Transverse colon (tissue), 4 donors: ENCODE results near the gene LCNL1. TPM values are rescaled to one million over a fixed set of nuclear protein-coding genes. Genes with fewer than 3 reads are reported as not detected.
"Not testable (repeated sequence)": the region's sequence is repeated elsewhere in the genome, so short reads cannot be mapped to it uniquely, and the experiment has no call there.

ENCODE experiments used
- DNase-seq: peaks from one replicate; pipeline ENCODE4 v3.0.0-alpha.2; 2019
- H3K27ac ChIP-seq, 4 donors: fragments of 200-600 bp; sonication (generic); 2 replicates each; pipeline ENCODE4 v1.5.1; 2016 to 2018; ENCODE audit warnings: inconsistent platforms in 4 of 4
- H3K27me3 ChIP-seq: fragments of 200-600 bp; sonication (generic); 2 replicates; pipeline ENCODE4 v1.5.1; 2017; ENCODE audit warnings: inconsistent platforms
- H3K36me3 ChIP-seq, 4 donors: fragments of 200-600 bp; sonication (generic); 2 replicates each; pipeline ENCODE4 v1.5.1; 2017 to 2019; ENCODE audit warnings: inconsistent platforms in 4 of 4
- H3K4me1 ChIP-seq, 4 donors: fragments of 200-600 bp; sonication (generic); 2 replicates each; pipeline ENCODE4 v1.5.1; 2017 to 2020; ENCODE audit warnings: inconsistent platforms in 4 of 4
- H3K4me3 ChIP-seq, 4 donors: fragments of 200-600 bp; sonication (generic); 1 replicate in 1 of 4; 2 replicates in 3 of 4; pipeline versions ENCODE4 v1.5.1 to v1.6.1; 2017 to 2019; ENCODE audit warnings: inconsistent platforms in 4 of 4
- H3K9me3 ChIP-seq, 2 donors: fragments of 200-600 bp; sonication (generic); 2 replicates each; pipeline ENCODE4 v1.5.1; 2017 to 2019; ENCODE audit warnings: inconsistent platforms in 2 of 2
- EP300 ChIP-seq: sonication (generic); formaldehyde crosslinking; IDR thresholded peaks from one replicate; pipeline ENCODE4 v1.6.1; 2017; ENCODE audit warnings: antibody characterized with exemption, low read depth
- POLR2A ChIP-seq: fragments of 450-650 bp; IDR thresholded peaks from one replicate; pipeline ENCODE4 v1.6.1; 2016; ENCODE audit warnings: antibody characterized with exemption, mild to moderate bottlenecking, moderate library complexity
- POLR2AphosphoS5 ChIP-seq, 3 donors: sonication (generic); formaldehyde crosslinking; IDR thresholded peaks; one replicate each; pipeline ENCODE4 v1.6.1; 2016; ENCODE audit warnings: antibody characterized with exemption in 3 of 3
- WGBS, 2 donors: methylation state at CpG; one replicate each; pipeline ENCODE4 v1.1.5; 2018; ENCODE audit warnings: low coverage in 1 of 2; 5-methylcytosine and 5-hydroxymethylcytosine counted together
- in situ Hi-C, 4 donors: fragments of 200-750 bp; cut with MboI; loops; one replicate each; pipeline versions ENCODE4 v1.15.0 to v1.15.1; 2017; ENCODE audit warnings: low sequenced_read_pairs in 3 of 4, low pct_ligation_motif_present in 1 of 4, low pct_unique_long_range_greater_than_20kb in 1 of 4
- intact Hi-C: fragments of 100-400 bp; cut with DNase I; formaldehyde crosslinking; loops from one replicate; pipeline ENCODE4 v1.15.1; 2023; ENCODE audit warnings: low total_unique reads
- total RNA-seq, 4 donors: library from RNA; depleted of rRNA; stranded (reverse); fragments of >200 nt; gene quantifications; one replicate each; pipeline ENCODE4 v1.1.0, GENCODE V29; 2016
- TF ChIP-seq, protein P1 (sequence below), 5 experiments: fragments of 200-600 bp in 3 of 5; fragments of 450-650 bp in 2 of 5; sonication (generic) in 3 of 5; IDR thresholded peaks; 1 replicate in 2 of 5; 2 replicates in 3 of 5; pipeline ENCODE4 v1.5.1; 2016 to 2017; ENCODE audit warnings: antibody characterized with exemption in 5 of 5, inconsistent platforms in 3 of 5, mild to moderate bottlenecking in 2 of 5, moderate library complexity in 1 of 5

Gene LCNL1
- total RNA-seq, 4 donors from 2014 or later, result 0.27 to 0.75 TPM; not detected in 2

DNA sequence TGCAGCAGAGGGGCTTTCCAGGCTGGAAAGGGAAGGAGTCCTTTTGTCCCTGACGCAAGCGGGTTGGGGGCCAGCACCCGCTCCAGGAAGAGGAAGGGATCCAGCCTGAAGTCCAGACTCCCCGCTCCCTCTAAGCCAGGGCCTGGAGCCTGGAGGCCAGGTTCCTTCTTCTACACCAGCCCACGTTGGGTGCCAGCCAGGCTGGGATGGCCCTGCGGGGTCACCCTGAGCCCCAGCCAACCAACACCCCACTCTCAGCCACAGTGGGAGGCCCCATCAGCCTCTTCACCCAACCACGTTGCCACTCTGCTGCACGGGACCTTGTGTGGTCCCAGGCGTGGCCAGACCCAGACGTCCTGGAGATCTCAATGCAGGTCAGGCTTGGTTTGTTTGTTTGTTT is 50.1 kb downstream of the LCNL1 start:
- DNase-seq, result no peak
- H3K4me1 ChIP-seq, result peaks cover 15 to 47% (median 32%) of the 10 kb centered on the region in 4 donors
- in situ Hi-C loops, result loop anchor here in 3 of 4 donors (10.0 to 25.0 kb wide), 2 partner anchors 246 to 248 kb away; partner anchors contain the start of genes CCDC183 (in 2 of the 3) and TMEM141 (in 2 of the 3)
- TF ChIP-seq POLR2A (no peak), EP300 (no peak), POLR2AphosphoS5 (IDR thresholded peaks at IDR 0.05) (no peak)
- TF ChIP-seq, protein P1, sequence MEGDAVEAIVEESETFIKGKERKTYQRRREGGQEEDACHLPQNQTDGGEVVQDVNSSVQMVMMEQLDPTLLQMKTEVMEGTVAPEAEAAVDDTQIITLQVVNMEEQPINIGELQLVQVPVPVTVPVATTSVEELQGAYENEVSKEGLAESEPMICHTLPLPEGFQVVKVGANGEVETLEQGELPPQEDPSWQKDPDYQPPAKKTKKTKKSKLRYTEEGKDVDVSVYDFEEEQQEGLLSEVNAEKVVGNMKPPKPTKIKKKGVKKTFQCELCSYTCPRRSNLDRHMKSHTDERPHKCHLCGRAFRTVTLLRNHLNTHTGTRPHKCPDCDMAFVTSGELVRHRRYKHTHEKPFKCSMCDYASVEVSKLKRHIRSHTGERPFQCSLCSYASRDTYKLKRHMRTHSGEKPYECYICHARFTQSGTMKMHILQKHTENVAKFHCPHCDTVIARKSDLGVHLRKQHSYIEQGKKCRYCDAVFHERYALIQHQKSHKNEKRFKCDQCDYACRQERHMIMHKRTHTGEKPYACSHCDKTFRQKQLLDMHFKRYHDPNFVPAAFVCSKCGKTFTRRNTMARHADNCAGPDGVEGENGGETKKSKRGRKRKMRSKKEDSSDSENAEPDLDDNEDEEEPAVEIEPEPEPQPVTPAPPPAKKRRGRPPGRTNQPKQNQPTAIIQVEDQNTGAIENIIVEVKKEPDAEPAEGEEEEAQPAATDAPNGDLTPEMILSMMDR (IDR thresholded peaks at IDR 0.05), result no peak
- H3K27ac ChIP-seq, result no peak overlapping the region
- 75% methylated on average over 10 of the region's 10 CpGs; no CpG with 5 or more reads in 1 of the 2 donors for WGBS, 2 donors
- intact Hi-C loops, result loop anchor here (5.0 kb wide), 1 partner anchor 86 kb away; the partner anchor contains the start of gene C8G
- no peaks in the 10 kb centered on the region for H3K9me3 ChIP-seq
- no peak overlapping the region for H3K4me3 ChIP-seq
- H3K27me3 ChIP-seq, result no peaks in the 10 kb centered on the region
- H3K36me3 ChIP-seq, result no peaks in the 10 kb centered on the region

DNA sequence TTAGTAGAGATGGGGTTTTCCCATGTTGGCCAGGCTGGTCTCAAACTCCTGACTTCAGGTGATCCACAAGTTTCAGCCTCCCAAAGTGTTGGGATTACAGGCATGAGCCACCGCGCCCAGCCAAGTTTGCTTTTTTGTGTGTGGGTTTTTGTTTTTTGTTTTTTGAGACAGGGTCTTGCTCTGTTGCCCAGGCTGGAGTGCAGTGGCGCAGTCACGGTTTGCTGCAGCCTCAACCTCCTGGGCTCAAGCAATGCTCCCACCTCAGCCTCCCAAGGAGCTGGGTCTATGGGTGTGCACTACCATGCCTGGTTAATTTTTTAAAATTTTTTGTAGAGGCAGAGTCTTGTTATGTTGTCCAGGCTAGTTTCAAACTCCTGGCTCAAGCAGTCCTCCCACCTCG is 50.7 kb downstream of the LCNL1 start:
- peaks cover 15 to 45% (median 31%) of the 10 kb centered on the region in 4 donors for H3K4me1 ChIP-seq
- H3K4me3 ChIP-seq, H3K27me3 ChIP-seq, DNase-seq, H3K9me3 ChIP-seq, H3K36me3 ChIP-seq: not testable (repeated sequence)
- H3K27ac ChIP-seq, result peak overlapping the region in 1 of 4 donors; percentile 5
- intact Hi-C loops (loop anchor here (5.0 kb wide), 1 partner anchor 86 kb away; the partner anchor contains the start of gene C8G), in situ Hi-C loops (loop anchor here in 3 of 4 donors (10.0 to 25.0 kb wide), 2 partner anchors 246 to 249 kb away; partner anchors contain the start of genes CCDC183 (in 2 of the 3) and TMEM141 (in 2 of the 3))
- WGBS, 2 donors, result 92 to 95% methylated on average over 4 to 5 of the region's 5 CpGs

DNA sequence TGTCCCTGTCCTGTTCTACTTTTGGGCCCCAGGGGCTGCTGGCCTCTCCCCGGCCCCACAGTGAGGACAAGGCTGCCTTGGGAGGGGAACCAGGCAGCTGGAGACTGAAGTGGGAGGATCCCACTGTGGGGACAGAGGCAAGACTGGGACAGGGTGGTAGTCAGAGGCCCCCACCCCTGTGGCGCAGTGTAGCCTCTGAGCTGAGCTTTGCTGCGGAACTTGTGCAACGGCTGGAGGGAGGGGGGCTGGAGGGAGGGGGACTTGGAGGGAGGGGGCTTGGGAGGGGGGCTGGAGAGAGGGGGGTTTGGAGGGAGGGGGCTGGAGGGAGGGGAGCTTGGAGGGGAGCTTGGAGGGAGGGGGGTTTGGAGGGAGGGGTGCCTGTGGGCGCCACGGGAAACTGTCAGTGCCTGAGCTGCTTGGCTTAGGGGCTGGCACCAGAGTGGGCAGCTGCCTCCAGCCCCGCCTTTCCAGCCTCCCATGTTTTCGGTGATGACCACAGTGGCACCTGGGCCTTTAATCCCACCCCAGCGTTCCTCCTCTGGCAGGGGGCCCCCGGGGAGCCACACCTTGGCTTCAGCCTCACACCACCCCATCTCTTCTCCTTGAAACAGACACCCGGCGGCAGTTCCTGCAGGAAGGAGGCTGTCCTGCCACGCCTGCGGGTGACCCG is 51.4 kb downstream of the LCNL1 start:
- intact Hi-C loops (loop anchor here (2.0 to 5.0 kb wide), 2 partner anchors 87 to 247 kb away; partner anchors contain the start of gene C8G), in situ Hi-C loops (loop anchor here in 3 of 4 donors (10.0 to 25.0 kb wide), 2 partner anchors 247 to 249 kb away; partner anchors contain the start of genes CCDC183 (in 2 of the 3) and TMEM141 (in 2 of the 3))
- H3K27ac ChIP-seq, result peak overlapping the region in 3 of 4 donors; percentile 28 to 66 (median 39)
- H3K36me3 ChIP-seq, result no peaks in the 10 kb centered on the region
- DNase-seq, result peak; percentile 73
- no peak for TF ChIP-seq POLR2AphosphoS5 (IDR thresholded peaks at IDR 0.05)
- no peak for TF ChIP-seq POLR2A
- no peak for TF ChIP-seq EP300
- TF ChIP-seq, protein P1 (IDR thresholded peaks at IDR 0.05), result no peak
- no peaks in the 10 kb centered on the region for H3K27me3 ChIP-seq
- no peaks in the 10 kb centered on the region for H3K9me3 ChIP-seq
- peaks cover 11 to 38% (median 24%) of the 10 kb centered on the region in 4 donors for H3K4me1 ChIP-seq
- WGBS, 2 donors, result 34% methylated on average over 13 of the region's 15 CpGs; no CpG with 5 or more reads in 1 of the 2 donors
- H3K4me3 ChIP-seq, result no peak overlapping the region

DNA sequence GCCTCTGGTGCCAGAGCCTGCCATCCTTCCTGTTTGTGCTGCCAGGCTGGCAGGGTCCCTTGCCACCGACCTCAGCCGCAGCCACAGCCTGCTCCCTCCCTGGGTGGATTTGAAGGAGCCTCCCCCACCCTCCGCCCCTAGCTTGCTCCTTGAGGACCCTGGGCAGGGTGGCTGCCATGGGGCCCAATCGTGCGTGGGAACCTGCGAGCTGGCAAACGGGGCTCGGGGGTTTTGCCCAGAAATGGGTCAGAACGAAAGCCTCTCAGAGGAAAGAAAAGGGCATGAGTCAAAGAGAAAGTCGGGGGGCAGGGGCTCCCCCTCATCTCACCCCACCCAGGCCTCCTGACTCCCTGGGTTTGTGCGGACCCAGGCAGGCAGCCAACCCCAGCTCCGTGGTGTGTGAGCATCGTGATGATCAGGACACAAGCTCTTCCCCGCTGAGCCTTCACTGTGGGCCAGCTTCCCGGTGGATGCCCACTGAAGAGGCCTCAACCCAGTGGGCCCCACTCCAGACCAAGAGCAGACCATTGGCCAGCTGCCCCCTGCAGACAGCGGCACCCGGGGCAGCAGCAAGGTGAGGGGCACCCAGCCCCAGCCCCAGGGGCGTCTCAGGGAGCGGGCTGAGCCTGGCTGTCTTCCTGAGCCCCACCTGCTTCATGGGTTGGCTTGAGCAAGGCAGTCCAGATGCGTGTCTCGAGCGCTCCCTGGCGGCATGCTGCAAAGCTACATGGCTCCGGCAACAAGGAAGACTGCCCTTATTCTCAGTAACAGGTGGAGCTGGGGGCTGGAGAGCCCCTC is 52.1 kb downstream of the LCNL1 start:
- DNase-seq, result peak; percentile 85
- Histone ChIP-seq H3K9me3 (no peaks in the 10 kb centered on the region), H3K27me3 (no peaks in the 10 kb centered on the region), H3K4me1 (peaks cover 7 to 31% (median 19%) of the 10 kb centered on the region in 4 donors), H3K4me3 (no peak overlapping the region), H3K36me3 (no peaks in the 10 kb centered on the region), H3K27ac (peak overlapping the region; percentile 27 to 66 (median 34))
- in situ Hi-C loops (loop anchor here in 3 of 4 donors (10.0 to 25.0 kb wide), 2 partner anchors 248 to 250 kb away; partner anchors contain the start of genes CCDC183 (in 2 of the 3) and TMEM141 (in 2 of the 3)), intact Hi-C loops (loop anchor here (2.0 to 5.0 kb wide), 2 partner anchors 88 to 248 kb away; partner anchors contain the start of gene C8G)
- TF ChIP-seq EP300 (no peak), POLR2AphosphoS5 (IDR thresholded peaks at IDR 0.05) (peak in 1 of 3 donors; percentile 22), POLR2A (no peak)
- TF ChIP-seq, protein P1 (IDR thresholded peaks at IDR 0.05), result peak; percentile 88 to 95 (median 90)
- 15% methylated on average over 20 of the region's 24 CpGs; no CpG with 5 or more reads in 1 of the 2 donors for WGBS, 2 donors

Other genes with a start within 250 kb of the LCNL1 start
- gene LCN10, start 240.1 kb upstream of the LCNL1 start, total RNA-seq, result 10 to 100 TPM in 1 of 4 donors, 1 to 10 TPM in 2, under 1 TPM in 1; 0.96 to 33.6 (median 3.3) TPM
- 1 to 10 TPM in 2 of 4 donors, not detected in 2; 1.1 to 2.9 TPM for gene LCN6, start 234.5 kb upstream of the LCNL1 start, total RNA-seq
- not detected for gene LCN8, start 224.8 kb upstream of the LCNL1 start, total RNA-seq
- gene LCN15, start 218.5 kb upstream of the LCNL1 start, total RNA-seq, result 10 to 100 TPM in 1 of 4 donors, 1 to 10 TPM in 1, not detected in 2; 6.4 to 11.9 TPM
- gene TMEM141, start 191.6 kb upstream of the LCNL1 start, total RNA-seq, result 100 to 1,000 TPM; 179 to 392 (median 224) TPM
- gene CCDC183, start 186.7 kb upstream of the LCNL1 start, total RNA-seq, result 100 to 1,000 TPM in 1 of 4 donors, 10 to 100 TPM in 3; 25.2 to 161 (median 63.5) TPM
- 100 to 1,000 TPM in 3 of 4 donors, 10 to 100 TPM in 1; 71.3 to 227 (median 160) TPM for gene RABL6, start 175.0 kb upstream of the LCNL1 start, total RNA-seq
- gene AJM1, start 140.5 kb upstream of the LCNL1 start, total RNA-seq, result 10 to 100 TPM in 3 of 4 donors, 1 to 10 TPM in 1; 9.8 to 26.5 (median 17.0) TPM
- gene PHPT1, start 133.6 kb upstream of the LCNL1 start, total RNA-seq, result 100 to 1,000 TPM in 2 of 4 donors, 10 to 100 TPM in 2; 69.7 to 134 (median 107) TPM
- gene MAMDC4, start 130.6 kb upstream of the LCNL1 start, total RNA-seq, result 10 to 100 TPM; 11.4 to 52.5 (median 23.2) TPM
- gene EDF1, start 116.7 kb upstream of the LCNL1 start, total RNA-seq, result 100 to 1,000 TPM; 353 to 618 (median 555) TPM
- 10 to 100 TPM; 12.5 to 60.6 (median 13.8) TPM for gene TRAF2, start 96.5 kb upstream of the LCNL1 start, total RNA-seq
- gene FBXW5, start 38.3 kb upstream of the LCNL1 start, total RNA-seq, result 100 to 1,000 TPM; 294 to 820 (median 446) TPM
- gene C8G, start 37.8 kb upstream of the LCNL1 start, total RNA-seq, result 1 to 10 TPM in 3 of 4 donors, not detected in 1; 4.3 to 7.9 (median 6.4) TPM
- gene LCN12, start 30.7 kb upstream of the LCNL1 start, total RNA-seq, result 10 to 100 TPM in 1 of 4 donors, 1 to 10 TPM in 3; 1.2 to 52.7 (median 5.5) TPM
- gene PTGDS, start 5.5 kb upstream of the LCNL1 start, total RNA-seq, result 10 to 100 TPM in 3 of 4 donors, 1 to 10 TPM in 1; 6.8 to 59.1 (median 17.8) TPM
- gene PAXX, start 9.4 kb downstream of the LCNL1 start, total RNA-seq, result 10 to 100 TPM; 49.3 to 85.2 (median 66.0) TPM
- 1 to 10 TPM in 2 of 4 donors, not detected in 2; 2.5 to 3.8 TPM for gene CLIC3, start 13.6 kb downstream of the LCNL1 start, total RNA-seq
- gene ABCA2, start 45.2 kb downstream of the LCNL1 start, total RNA-seq, result 100 to 1,000 TPM in 2 of 4 donors, 10 to 100 TPM in 2; 51.1 to 204 (median 96.5) TPM
- not detected for gene FUT7, start 49.1 kb downstream of the LCNL1 start, total RNA-seq
- gene NPDC1, start 63.2 kb downstream of the LCNL1 start, total RNA-seq, result 100 to 1,000 TPM in 2 of 4 donors, 10 to 100 TPM in 2; 58.0 to 972 (median 274) TPM
- gene ENTPD2, start 71.1 kb downstream of the LCNL1 start, total RNA-seq, result 10 to 100 TPM in 3 of 4 donors, 1 to 10 TPM in 1; 3.6 to 17.1 (median 14.1) TPM
- gene SAPCD2, start 87.6 kb downstream of the LCNL1 start, total RNA-seq, result 10 to 100 TPM in 1 of 4 donors, 1 to 10 TPM in 2, under 1 TPM in 1; 0.37 to 37.2 (median 3.3) TPM
- 10 to 100 TPM in 2 of 4 donors, 1 to 10 TPM in 2; 6.4 to 28.8 (median 11.7) TPM for gene UAP1L1, start 94.5 kb downstream of the LCNL1 start, total RNA-seq
- 100 to 1,000 TPM in 1 of 4 donors, 10 to 100 TPM in 3; 56.5 to 106 (median 70.0) TPM for gene MAN1B1, start 104.0 kb downstream of the LCNL1 start, total RNA-seq
- gene DPP7, start 131.7 kb downstream of the LCNL1 start, total RNA-seq, result 100 to 1,000 TPM in 2 of 4 donors, 10 to 100 TPM in 2; 54.2 to 141 (median 103) TPM
- gene GRIN1, start 156.2 kb downstream of the LCNL1 start, total RNA-seq, result under 1 TPM in 1 of 4 donors, not detected in 3; 0.14 TPM
- 100 to 1,000 TPM in 1 of 4 donors, 10 to 100 TPM in 3; 31.8 to 437 (median 64.8) TPM for gene LRRC26, start 187.1 kb downstream of the LCNL1 start, total RNA-seq
- gene TMEM210, start 189.1 kb downstream of the LCNL1 start, total RNA-seq, result not detected
- gene ANAPC2, start 205.6 kb downstream of the LCNL1 start, total RNA-seq, result 100 to 1,000 TPM in 2 of 4 donors, 10 to 100 TPM in 2; 37.0 to 176 (median 70.3) TPM
- 100 to 1,000 TPM in 2 of 4 donors, 10 to 100 TPM in 2; 93.5 to 104 (median 99.8) TPM for gene SSNA1, start 205.7 kb downstream of the LCNL1 start, total RNA-seq
- gene TPRN, start 217.7 kb downstream of the LCNL1 start, total RNA-seq, result 100 to 1,000 TPM in 2 of 4 donors, 10 to 100 TPM in 2; 76.2 to 228 (median 117) TPM
- 10 to 100 TPM; 18.9 to 42.1 (median 28.7) TPM for gene TMEM203, start 222.7 kb downstream of the LCNL1 start, total RNA-seq
- 10 to 100 TPM; 14.3 to 47.5 (median 22.0) TPM for gene NDOR1, start 222.7 kb downstream of the LCNL1 start, total RNA-seq
- gene RNF208, start 239.2 kb downstream of the LCNL1 start, total RNA-seq, result 10 to 100 TPM in 1 of 4 donors, 1 to 10 TPM in 2, not detected in 1; 2.3 to 26.5 (median 7.5) TPM
- gene CYSRT1, start 242.2 kb downstream of the LCNL1 start, total RNA-seq, result not detected
- not detected for gene RNF224, start 244.5 kb downstream of the LCNL1 start, total RNA-seq
- not detected for gene SLC34A3, start 247.9 kb downstream of the LCNL1 start, total RNA-seq